Right renal cortex interstitium (tissue), 3 donors: ENCODE measurements around the gene RADX. TPM values are rescaled to one million over a fixed set of nuclear protein-coding genes. Genes with fewer than 3 reads are reported as not detected.

Experiments used
- DNase-seq, 3 donors: peaks; one replicate each; pipeline ENCODE4 v3.0.0-alpha.2; 2013; ENCODE audit warnings: low read depth in 3 of 3, low spot score in 2 of 3
- polyA plus RNA-seq, 3 donors: library from polyadenylated mRNA; unstranded; fragments of 120-200 nt; gene quantifications; one replicate each; pipeline ENCODE4 v1.2.1, GENCODE V29; 2013; ENCODE audit not compliant: insufficient read length in 3 of 3

The RADX gene
- polyA plus RNA-seq, 3 donors, result 5.1 to 5.8 (median 5.2) TPM

DNA sequence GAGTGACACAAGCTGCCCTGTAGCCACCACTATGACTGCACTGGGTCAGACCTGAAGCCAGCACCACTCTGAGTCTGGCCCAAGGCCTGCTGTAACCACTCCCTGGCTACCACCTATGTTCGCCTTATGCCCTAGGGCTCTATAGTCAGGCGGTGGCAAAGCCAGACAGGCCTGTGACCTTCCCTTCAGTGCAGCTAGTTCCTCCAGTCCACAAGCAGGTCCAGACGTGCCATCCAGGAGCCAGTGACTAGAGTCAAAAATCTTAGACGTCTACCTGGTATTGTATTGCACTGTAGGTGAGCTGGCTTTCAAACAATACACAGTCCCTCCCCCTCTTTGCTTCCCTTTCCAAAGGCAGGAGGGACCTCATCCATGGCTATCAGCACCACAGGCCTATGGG lies 60.7 kb downstream of the RADX start:
- no peak for DNase-seq

GRCh38 chrX:106680716-106681115 lies 68.9 kb downstream of the RADX start:
- DNase-seq, result no peak

DNA sequence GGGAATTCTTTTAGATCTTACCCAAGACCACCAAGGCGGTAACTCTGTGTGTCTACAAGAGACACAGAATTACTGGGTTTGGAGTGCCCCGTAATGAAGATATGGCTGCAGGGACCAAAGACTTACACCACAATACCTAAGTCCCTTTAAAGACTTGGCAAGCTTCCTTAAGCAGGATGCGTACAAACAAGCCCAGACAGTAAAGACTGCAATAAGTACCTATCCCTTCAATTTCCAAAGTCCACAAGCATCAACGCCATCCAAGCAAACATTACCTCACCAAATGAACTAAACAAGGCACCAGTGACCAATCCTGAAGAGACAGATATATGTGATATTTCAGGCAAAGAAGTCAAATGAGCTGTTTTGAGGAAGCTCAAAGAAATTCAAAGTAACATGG lies 72.4 kb downstream of the RADX start:
- no peak for DNase-seq

- no peak for DNase-seq
These were observed 80.8 kb downstream of the RADX start for GRCh38 chrX:106692425-106693065.

DNA sequence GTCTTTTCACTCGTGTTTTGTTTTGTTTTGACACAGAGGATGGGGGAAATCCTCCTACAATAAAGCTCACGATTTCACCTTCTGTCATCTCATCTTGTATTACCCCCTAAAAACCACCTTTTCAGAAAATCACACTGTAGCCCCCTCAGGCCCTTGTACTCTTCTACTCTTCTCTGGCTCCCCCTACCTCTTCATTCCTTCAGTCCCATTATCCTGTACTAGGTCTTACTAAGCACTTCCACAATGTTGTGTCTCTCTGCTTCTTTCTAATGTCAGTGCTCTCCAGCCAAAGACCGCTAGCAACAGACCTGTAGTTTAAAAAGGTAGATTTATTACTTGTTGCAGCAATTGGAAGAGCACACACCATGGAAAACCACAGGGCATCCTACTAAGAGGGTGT lies 84.7 kb downstream of the RADX start:
- no peak for DNase-seq

DNA sequence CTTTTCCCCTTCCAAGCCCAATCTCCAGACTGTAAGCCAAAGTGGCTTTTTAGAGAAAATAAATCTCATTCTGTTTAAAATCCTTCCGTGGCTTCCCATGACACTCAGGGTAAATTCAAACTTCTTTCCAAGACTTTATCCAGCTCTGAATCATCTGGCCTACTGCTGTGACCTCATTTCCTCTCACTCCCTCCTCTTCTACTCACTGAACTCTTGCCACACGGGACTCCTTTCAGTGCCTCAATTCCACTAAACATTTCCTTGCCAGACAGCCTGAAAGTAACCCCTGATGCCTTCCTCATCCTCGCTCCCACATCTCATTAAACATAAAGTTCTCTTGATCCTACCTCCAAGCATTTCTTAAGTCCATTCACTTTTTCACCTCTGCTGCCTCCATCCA lies 86.9 kb downstream of the RADX start:
- DNase-seq, result no peak

GRCh38 chrX:106702636-106703035 lies 90.9 kb downstream of the RADX start:
- no peak for DNase-seq

- no peak for DNase-seq
These were observed 94.7 kb downstream of the RADX start for GRCh38 chrX:106706466-106706865.

GRCh38 chrX:106707771-106708454 lies 96.1 kb downstream of the RADX start:
- no peak for DNase-seq

DNA sequence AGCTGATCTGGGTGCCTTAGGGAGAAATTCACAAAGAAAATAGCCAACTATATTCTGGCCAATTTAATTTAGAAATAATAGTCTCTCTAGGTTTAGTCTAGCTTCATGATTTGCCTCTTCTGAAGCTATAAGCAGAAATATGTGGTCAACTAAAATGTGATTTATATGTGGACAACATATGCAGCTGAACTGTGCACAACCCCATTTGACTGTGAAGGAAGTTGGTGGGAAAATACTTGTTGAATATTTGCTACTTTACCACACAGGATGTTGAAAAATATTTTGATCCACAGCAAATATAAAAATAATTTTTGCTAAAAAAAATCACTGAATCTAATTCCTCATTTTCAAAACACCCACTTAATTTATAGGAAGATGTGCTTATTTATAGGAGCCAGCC lies 99.0 kb downstream of the RADX start:
- no peak for DNase-seq

DNA sequence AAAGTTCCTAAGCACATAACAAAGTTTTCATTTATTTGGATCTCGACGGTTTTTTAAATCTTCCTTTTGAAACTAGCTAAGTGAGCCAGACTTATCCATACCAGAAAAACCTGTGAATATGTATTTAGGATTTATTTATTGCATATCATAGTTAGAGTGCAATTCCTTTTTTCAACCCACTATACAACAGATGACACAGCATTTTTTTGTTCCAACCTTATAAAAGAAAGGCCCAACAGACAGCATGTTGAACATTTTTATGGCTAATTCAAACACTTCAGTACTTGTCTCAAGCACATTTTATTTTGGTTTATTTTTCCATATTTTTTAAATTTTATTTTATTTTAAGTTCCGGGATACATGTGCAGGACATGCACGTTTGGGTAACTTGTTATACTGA lies 99.6 kb downstream of the RADX start:
- no peak for DNase-seq

DNA sequence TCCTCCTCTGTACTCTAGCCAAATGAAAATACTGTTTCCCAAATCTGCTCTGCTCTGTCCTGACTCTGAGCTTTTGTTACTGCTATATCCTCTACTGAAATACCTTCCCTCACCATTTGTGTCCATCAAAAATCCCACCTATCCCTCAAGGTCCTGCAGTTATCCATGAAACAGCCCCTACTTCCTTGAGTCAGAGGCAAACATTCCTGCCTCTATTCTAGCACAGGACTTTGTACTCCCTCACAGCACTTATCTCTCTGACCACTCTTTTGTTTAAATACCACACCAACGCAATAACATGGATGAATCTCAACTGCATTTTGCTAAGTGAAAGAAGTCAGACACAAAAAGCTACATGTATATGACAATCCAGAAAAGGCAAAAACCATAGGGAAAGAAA lies 104.2 kb downstream of the RADX start:
- DNase-seq, result no peak

GRCh38 chrX:106716463-106716862 lies 104.7 kb downstream of the RADX start:
- no peak for DNase-seq

GRCh38 chrX:106718709-106719108 lies 106.9 kb downstream of the RADX start:
- no peak for DNase-seq

DNA sequence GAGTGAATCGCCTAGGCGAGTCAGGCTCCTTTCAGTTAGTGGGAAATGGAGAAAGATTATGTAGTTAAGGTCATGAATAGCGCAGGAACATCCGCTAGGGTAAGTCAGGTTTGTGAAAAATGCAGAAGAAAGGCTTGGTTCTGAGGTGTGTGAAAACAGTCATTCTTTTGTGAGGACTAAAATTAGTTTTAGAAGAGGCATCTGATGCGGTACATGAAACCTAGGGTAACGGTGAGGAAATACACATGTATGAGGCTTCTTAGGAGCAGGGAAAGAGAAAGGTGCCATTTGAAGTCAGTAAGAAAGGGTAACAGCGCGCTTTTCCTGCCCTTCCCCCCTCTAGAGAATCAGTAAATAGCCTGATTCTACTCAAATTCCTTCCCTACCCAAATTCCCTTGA lies 114.2 kb downstream of the RADX start:
- DNase-seq, result no peak

DNA sequence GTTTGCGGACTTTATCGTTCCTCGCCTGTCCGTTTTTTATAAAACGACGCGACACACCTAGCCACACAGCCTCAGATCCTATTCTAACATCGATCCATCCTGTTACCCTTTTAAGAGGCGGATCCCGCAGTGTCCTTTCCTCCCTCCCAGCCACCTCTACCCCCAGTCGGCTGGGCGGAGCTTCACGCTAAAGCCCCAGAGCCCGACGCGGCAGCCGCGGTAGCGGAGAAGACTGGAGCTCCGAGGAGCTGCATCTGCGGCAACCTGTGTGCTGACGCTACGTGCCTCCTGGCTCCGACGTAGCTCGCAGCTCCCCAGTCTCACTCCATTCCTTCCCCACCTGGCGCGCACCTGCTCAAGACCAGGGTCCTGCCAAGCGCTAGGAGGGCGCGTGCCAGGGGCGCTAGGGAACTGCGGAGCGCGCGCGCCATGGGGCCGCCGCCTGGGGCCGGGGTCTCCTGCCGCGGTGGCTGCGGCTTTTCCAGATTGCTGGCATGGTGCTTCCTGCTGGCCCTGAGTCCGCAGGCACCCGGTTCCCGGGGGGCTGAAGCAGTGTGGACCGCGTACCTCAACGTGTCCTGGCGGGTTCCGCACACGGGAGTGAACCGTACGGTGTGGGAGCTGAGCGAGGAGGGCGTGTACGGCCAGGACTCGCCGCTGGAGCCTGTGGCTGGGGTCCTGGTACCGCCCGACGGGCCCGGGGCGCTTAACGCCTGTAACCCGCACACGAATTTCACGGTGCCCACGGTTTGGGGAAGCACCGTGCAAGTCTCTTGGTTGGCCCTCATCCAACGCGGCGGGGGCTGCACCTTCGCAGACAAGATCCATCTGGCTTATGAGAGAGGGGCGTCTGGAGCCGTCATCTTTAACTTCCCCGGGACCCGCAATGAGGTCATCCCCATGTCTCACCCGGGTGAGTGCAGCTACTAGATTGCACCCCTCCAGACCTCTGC lies 115.0 kb downstream of the RADX start, which contains the start of gene RNF128:
TSS of gene RNF128 (plus strand) at position 217 of the 953 bp plus-strand sequence. CDS start at position 430, 213 bp downstream.
- no peak for DNase-seq

- DNase-seq, result no peak
These were observed 116.6 kb downstream of the RADX start for GRCh38 chrX:106728337-106728736.
